Measurements from ENCODE around the gene TENM3. TPM values are rescaled to one million over a fixed set of nuclear protein-coding genes. Genes with fewer than 3 reads are reported as not detected.

Gene TENM3
- total RNA-seq, 1 experiment from 2014 or later, result not detected

DNA sequence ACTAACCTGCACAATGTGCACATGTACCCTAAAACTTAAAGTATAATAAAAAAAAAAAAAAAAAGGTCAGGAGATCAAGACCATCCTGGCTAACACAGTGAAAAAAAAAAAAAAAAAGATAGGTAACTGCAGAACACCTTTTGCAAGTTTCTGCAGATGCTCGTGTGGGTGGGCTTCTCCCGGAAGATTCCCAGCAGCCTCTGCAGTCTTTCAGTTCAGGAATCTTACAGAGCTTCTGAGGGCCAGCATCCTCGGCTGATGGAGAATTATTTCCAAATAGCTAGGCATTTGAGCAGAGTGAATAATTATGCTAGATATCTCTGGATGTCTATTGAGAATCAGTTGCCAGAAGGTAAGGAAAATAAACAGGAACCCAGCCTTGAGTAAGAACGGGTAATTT, 373.3 kb downstream of the TENM3 start:
- Histone ChIP-seq H3K4me2 (ENCODE audit: low read depth, low read length, poor library complexity, severe bottlenecking) (no peak overlapping the region), H3K4me3 (ENCODE audit: low read length) (no peak overlapping the region), H4K20me1 (ENCODE audit: insufficient read depth, low read depth, low read length) (no peaks in the 10 kb centered on the region), H2AFZ (ENCODE audit: low read length) (no peak overlapping the region), H3K79me2 (ENCODE audit: low read length) (no peaks in the 10 kb centered on the region), H3K4me1 (ENCODE audit: low read length) (no peaks in the 10 kb centered on the region), H3K9me3 (ENCODE audit: low read length) (no peaks in the 10 kb centered on the region), H3K9me2 (replicated peaks; ENCODE audit: insufficient read depth, low read length) (no peaks in the 10 kb centered on the region), H3K27me3 (ENCODE audit: low read length) (no peaks in the 10 kb centered on the region), H3K36me3 (ENCODE audit: insufficient read depth, low read length) (no peaks in the 10 kb centered on the region), H3K9ac (ENCODE audit: low read length) (no peak overlapping the region), H3K27ac (ENCODE audit: low read length) (no peak overlapping the region)
- DNase-seq, result no peak

DNA sequence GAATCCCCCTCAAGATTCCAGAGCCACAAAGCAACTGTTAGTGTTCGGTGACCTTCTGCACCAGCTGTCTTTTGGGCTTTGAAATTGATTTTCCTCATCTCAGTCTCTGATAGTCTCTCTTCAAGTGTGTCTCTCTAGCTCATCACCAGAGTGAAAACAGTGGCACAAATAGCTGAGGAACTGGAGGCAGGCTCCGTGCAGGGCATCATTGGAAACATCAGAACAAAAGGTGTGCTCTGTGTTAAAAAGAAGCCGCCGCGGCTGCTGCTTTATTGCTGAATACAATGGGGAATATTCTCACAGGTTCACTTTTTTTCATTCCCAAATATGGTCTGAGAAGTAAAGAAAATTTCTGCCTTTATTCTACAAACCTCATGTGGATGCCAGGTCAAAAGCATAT, 376.5 kb downstream of the TENM3 start:
- no peaks in the 10 kb centered on the region for H3K79me2 ChIP-seq (ENCODE audit: low read length)
- no peaks in the 10 kb centered on the region for H3K4me1 ChIP-seq (ENCODE audit: low read length)
- H3K4me2 ChIP-seq (ENCODE audit: low read depth, low read length, poor library complexity, severe bottlenecking), result no peak overlapping the region

DNA sequence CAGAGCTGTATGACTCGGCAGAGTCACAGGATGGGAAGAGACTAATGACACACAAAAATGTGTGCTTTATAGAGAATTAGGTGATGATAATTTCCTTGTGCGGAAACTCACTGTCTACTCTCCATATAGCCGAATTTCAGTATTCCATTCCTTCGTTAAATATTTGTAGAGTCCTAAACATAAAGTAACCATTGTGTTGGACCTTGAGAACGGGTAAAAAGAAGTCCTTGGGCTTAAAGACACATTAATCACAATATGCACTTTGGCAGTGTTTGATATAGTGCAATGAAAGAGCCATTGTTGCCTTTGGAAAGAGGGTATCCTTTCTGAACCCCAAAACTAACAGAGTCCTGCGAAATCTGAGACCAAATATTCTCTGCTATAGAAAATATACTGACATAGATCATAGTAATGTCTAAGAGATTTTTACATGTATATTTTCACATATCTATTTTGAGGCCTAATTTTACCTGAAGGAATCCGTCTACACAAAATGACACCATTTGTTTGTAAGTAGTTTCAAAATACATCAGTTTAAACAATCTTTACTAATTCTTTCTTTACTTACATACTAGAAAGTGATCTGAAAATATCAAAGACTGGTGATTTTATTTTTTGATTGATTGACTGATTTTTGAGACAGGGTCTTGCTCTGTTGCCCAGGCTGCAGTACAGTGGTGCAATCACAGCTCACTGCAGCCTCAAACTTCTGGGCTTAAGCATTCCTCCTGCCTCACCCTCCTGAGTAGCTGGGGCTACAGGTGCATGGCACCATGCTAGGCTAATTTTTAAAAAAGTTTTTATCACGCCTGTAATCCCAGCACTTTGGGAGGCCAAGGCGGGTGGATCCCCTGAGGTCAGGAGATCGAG, 377.1 kb downstream of the TENM3 start:
- Histone ChIP-seq H3K4me3 (ENCODE audit: low read length) (no peak overlapping the region), H3K4me1 (ENCODE audit: low read length) (no peaks in the 10 kb centered on the region), H3K27ac (ENCODE audit: low read length) (no peak overlapping the region), H4K20me1 (ENCODE audit: insufficient read depth, low read depth, low read length) (no peaks in the 10 kb centered on the region), H3K36me3 (ENCODE audit: insufficient read depth, low read length) (no peaks in the 10 kb centered on the region), H3K4me2 (ENCODE audit: low read depth, low read length, poor library complexity, severe bottlenecking) (no peak overlapping the region), H2AFZ (ENCODE audit: low read length) (no peak overlapping the region), H3K27me3 (ENCODE audit: low read length) (no peaks in the 10 kb centered on the region), H3K79me2 (ENCODE audit: low read length) (no peaks in the 10 kb centered on the region), H3K9me3 (ENCODE audit: low read length) (no peaks in the 10 kb centered on the region), H3K9ac (ENCODE audit: low read length) (no peak overlapping the region), H3K9me2 (replicated peaks; ENCODE audit: insufficient read depth, low read length) (no peaks in the 10 kb centered on the region)
- DNase-seq, result no peak

More for the DNA sequence above, 376.5 kb downstream of the TENM3 start:
- Histone ChIP-seq H3K27me3 (ENCODE audit: low read length) (no peaks in the 10 kb centered on the region), H3K36me3 (ENCODE audit: insufficient read depth, low read length) (no peaks in the 10 kb centered on the region), H2AFZ (ENCODE audit: low read length) (no peak overlapping the region), H3K9me2 (replicated peaks; ENCODE audit: insufficient read depth, low read length) (no peaks in the 10 kb centered on the region), H3K27ac (ENCODE audit: low read length) (no peak overlapping the region), H4K20me1 (ENCODE audit: insufficient read depth, low read depth, low read length) (no peaks in the 10 kb centered on the region), H3K9me3 (ENCODE audit: low read length) (no peaks in the 10 kb centered on the region), H3K9ac (ENCODE audit: low read length) (no peak overlapping the region), H3K4me3 (ENCODE audit: low read length) (no peak overlapping the region)
- DNase-seq, result no peak

DNA sequence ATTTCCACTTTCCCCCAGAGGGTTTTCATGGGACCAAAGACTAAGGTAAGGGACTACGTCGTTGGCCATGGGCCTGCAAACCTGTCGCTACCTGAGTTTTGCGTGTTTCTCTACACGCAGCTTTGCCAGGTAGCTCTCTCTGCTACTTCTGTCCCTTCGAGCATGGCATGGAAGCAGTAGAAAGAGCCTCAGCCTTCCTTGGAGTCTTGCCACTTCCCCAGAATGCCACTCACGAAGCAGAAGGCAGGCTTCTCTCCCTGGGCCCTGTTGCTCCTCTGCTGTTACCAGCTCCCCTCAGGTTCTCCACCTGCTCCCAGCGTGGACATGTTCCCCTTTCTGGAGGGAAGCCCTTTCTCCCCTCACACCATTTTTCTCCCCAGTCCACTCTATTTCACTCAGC, 381.1 kb downstream of the TENM3 start:
- DNase-seq, result no peak
- no peaks in the 10 kb centered on the region for H4K20me1 ChIP-seq (ENCODE audit: insufficient read depth, low read depth, low read length)

DNA sequence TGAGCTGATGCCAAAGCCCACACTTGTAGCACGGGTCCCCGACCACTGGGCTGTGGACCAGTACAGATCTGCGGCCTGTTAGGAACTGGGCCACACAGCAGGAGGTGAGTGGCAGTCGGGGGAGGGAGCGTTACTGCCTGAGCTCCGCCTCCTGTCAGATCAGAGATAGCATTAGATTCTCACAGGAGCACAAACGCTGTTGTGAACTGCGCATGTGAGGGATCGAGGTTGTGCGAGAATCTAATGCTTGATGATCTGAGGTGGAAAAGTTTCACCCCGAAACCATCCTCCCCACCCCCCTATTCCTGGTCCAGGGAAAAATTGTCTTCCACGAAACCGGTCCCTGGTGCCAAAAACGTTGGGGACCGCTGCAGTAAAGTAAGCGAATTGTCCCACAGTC, 382.0 kb downstream of the TENM3 start:
- no peak overlapping the region for H3K27ac ChIP-seq (ENCODE audit: low read length)
- no peak for DNase-seq
- no peaks in the 10 kb centered on the region for H3K4me1 ChIP-seq (ENCODE audit: low read length)
- no peak overlapping the region for H3K4me2 ChIP-seq (ENCODE audit: low read depth, low read length, poor library complexity, severe bottlenecking)
- no peaks in the 10 kb centered on the region for H3K36me3 ChIP-seq (ENCODE audit: insufficient read depth, low read length)
- H3K9ac ChIP-seq (ENCODE audit: low read length), result no peak overlapping the region
- H3K9me2 ChIP-seq (replicated peaks; ENCODE audit: insufficient read depth, low read length), result no peaks in the 10 kb centered on the region
- no peaks in the 10 kb centered on the region for H3K9me3 ChIP-seq (ENCODE audit: low read length)
- no peaks in the 10 kb centered on the region for H3K79me2 ChIP-seq (ENCODE audit: low read length)
- no peaks in the 10 kb centered on the region for H3K27me3 ChIP-seq (ENCODE audit: low read length)
- no peak overlapping the region for H3K4me3 ChIP-seq (ENCODE audit: low read length)
- H2AFZ ChIP-seq (ENCODE audit: low read length), result no peak overlapping the region
- H4K20me1 ChIP-seq (ENCODE audit: insufficient read depth, low read depth, low read length), result no peaks in the 10 kb centered on the region

More for the DNA sequence above, 381.1 kb downstream of the TENM3 start:
- H3K4me3 ChIP-seq (ENCODE audit: low read length), result no peak overlapping the region
- no peaks in the 10 kb centered on the region for H3K9me2 ChIP-seq (replicated peaks; ENCODE audit: insufficient read depth, low read length)
- H3K27ac ChIP-seq (ENCODE audit: low read length), result no peak overlapping the region
- H3K27me3 ChIP-seq (ENCODE audit: low read length), result no peaks in the 10 kb centered on the region
- H3K9ac ChIP-seq (ENCODE audit: low read length), result no peak overlapping the region
- no peak overlapping the region for H2AFZ ChIP-seq (ENCODE audit: low read length)
- no peaks in the 10 kb centered on the region for H3K36me3 ChIP-seq (ENCODE audit: insufficient read depth, low read length)
- no peaks in the 10 kb centered on the region for H3K4me1 ChIP-seq (ENCODE audit: low read length)
- no peaks in the 10 kb centered on the region for H3K9me3 ChIP-seq (ENCODE audit: low read length)
- no peak overlapping the region for H3K4me2 ChIP-seq (ENCODE audit: low read depth, low read length, poor library complexity, severe bottlenecking)
- H3K79me2 ChIP-seq (ENCODE audit: low read length), result no peaks in the 10 kb centered on the region

DNA sequence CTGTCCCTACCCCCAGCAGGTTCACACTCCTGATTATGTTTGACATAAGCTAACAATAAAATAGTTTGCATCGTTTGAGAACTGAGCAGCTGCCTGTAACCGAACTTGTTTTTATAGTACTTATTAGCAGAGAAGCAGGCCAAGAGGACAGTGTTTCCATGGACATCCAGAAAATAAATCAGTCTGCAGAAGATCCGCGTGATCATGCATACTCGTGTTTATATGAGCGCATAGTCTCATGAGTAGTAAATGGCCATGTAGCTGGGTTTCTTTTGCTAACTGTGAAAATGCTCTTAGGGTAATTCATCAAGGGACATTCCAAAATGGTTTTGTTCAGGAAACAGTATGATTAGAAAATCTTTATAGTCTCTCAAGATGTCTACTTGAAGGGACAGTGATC, 384.8 kb downstream of the TENM3 start:
- Histone ChIP-seq H3K27me3 (ENCODE audit: low read length) (no peaks in the 10 kb centered on the region), H2AFZ (ENCODE audit: low read length) (no peak overlapping the region), H3K4me3 (ENCODE audit: low read length) (no peak overlapping the region), H3K4me1 (ENCODE audit: low read length) (no peaks in the 10 kb centered on the region), H3K27ac (ENCODE audit: low read length) (no peak overlapping the region), H3K4me2 (ENCODE audit: low read depth, low read length, poor library complexity, severe bottlenecking) (no peak overlapping the region), H3K36me3 (ENCODE audit: insufficient read depth, low read length) (no peaks in the 10 kb centered on the region), H3K79me2 (ENCODE audit: low read length) (no peaks in the 10 kb centered on the region), H3K9ac (ENCODE audit: low read length) (no peak overlapping the region), H3K9me2 (replicated peaks; ENCODE audit: insufficient read depth, low read length) (no peaks in the 10 kb centered on the region), H3K9me3 (ENCODE audit: low read length) (no peaks in the 10 kb centered on the region), H4K20me1 (ENCODE audit: insufficient read depth, low read depth, low read length) (no peaks in the 10 kb centered on the region)
- DNase-seq, result no peak

DNA sequence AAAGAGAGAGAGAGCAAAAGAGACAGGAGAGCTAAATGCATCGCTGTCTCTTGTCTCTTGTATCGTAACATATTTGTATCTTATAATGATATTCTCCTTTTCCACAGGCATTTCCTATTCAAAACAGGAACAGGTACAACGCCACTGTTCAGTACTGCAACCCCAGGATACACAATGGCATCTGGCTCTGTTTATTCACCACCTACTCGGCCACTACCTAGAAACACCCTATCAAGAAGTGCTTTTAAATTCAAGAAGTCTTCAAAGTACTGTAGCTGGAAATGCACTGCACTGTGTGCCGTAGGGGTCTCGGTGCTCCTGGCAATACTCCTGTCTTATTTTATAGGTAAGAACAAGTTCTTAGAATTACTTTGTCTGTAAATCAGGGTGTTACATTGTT, 385.3 kb downstream of the TENM3 start:
- Histone ChIP-seq H3K4me2 (ENCODE audit: low read depth, low read length, poor library complexity, severe bottlenecking) (no peak overlapping the region), H3K79me2 (ENCODE audit: low read length) (no peaks in the 10 kb centered on the region), H3K4me3 (ENCODE audit: low read length) (no peak overlapping the region), H2AFZ (ENCODE audit: low read length) (no peak overlapping the region), H3K9ac (ENCODE audit: low read length) (no peak overlapping the region), H3K4me1 (ENCODE audit: low read length) (no peaks in the 10 kb centered on the region), H4K20me1 (ENCODE audit: insufficient read depth, low read depth, low read length) (no peaks in the 10 kb centered on the region), H3K36me3 (ENCODE audit: insufficient read depth, low read length) (no peaks in the 10 kb centered on the region), H3K27me3 (ENCODE audit: low read length) (no peaks in the 10 kb centered on the region), H3K9me2 (replicated peaks; ENCODE audit: insufficient read depth, low read length) (no peaks in the 10 kb centered on the region), H3K27ac (ENCODE audit: low read length) (no peak overlapping the region), H3K9me3 (ENCODE audit: low read length) (no peaks in the 10 kb centered on the region)
- DNase-seq, result no peak

DNA sequence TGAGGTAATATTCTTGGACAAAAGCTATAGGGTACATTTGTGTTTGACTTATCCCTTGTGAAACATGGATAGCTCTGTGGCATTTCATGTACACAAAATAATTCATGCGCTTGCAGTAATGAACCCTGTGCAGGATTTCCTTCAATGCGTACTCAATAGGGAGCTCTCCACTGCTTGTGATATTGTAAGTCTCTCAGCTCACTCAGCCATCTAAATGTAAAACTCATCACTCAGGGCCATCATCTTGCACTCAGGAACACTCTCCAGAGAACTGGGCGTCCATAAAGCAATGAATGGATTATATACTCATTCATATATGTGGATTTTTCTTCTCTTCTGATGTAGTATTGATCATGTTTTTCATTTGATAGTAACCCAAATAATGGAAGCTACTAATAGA, 385.9 kb downstream of the TENM3 start:
- H3K4me2 ChIP-seq (ENCODE audit: low read depth, low read length, poor library complexity, severe bottlenecking), result no peak overlapping the region
- H3K27me3 ChIP-seq (ENCODE audit: low read length), result no peaks in the 10 kb centered on the region
- no peaks in the 10 kb centered on the region for H3K4me1 ChIP-seq (ENCODE audit: low read length)
- H3K36me3 ChIP-seq (ENCODE audit: insufficient read depth, low read length), result no peaks in the 10 kb centered on the region
- H2AFZ ChIP-seq (ENCODE audit: low read length), result no peak overlapping the region
- H3K9ac ChIP-seq (ENCODE audit: low read length), result no peak overlapping the region
- no peak overlapping the region for H3K27ac ChIP-seq (ENCODE audit: low read length)
- no peaks in the 10 kb centered on the region for H3K9me2 ChIP-seq (replicated peaks; ENCODE audit: insufficient read depth, low read length)
- no peak for DNase-seq
- H3K9me3 ChIP-seq (ENCODE audit: low read length), result no peaks in the 10 kb centered on the region
- H3K4me3 ChIP-seq (ENCODE audit: low read length), result no peak overlapping the region
- H4K20me1 ChIP-seq (ENCODE audit: insufficient read depth, low read depth, low read length), result no peaks in the 10 kb centered on the region
- H3K79me2 ChIP-seq (ENCODE audit: low read length), result no peaks in the 10 kb centered on the region
